CD14-positive monocyte (primary cell): Measurements from ENCODE around the gene LGSN. TPM values are rescaled to one million over a fixed set of nuclear protein-coding genes. Genes with fewer than 3 reads are reported as not detected.

Experiments used
- DNase-seq, 3 donors: peaks; one replicate each; pipeline ENCODE4 v3.0.0-alpha.2; 2011 to 2022
- H2AFZ ChIP-seq: 2 replicates; pipeline ENCODE4 v1.6.0; 2012; ENCODE audit warnings: mild to moderate bottlenecking, low read depth, low read length, inconsistent platforms; ENCODE audit not compliant: insufficient read depth, poor library complexity, severe bottlenecking
- H3K27ac ChIP-seq, 2 donors: 1 replicate in 1 of 2; 2 replicates in 1 of 2; pipeline ENCODE4 v1.5.1; 2012 to 2013; ENCODE audit warnings: low read length in 2 of 2, control low read depth in 1 of 2, inconsistent platforms in 1 of 2, low read depth in 1 of 2, mild to moderate bottlenecking in 1 of 2
- H3K27me3 ChIP-seq, 2 donors: one replicate each; pipeline versions ENCODE4 v1.6.0 to v1.6.1; 2011 to 2013; ENCODE audit warnings: low read length in 2 of 2; ENCODE audit not compliant: control insufficient read depth in 2 of 2, insufficient read depth in 2 of 2
- H3K36me3 ChIP-seq, 2 donors: replicated peaks in 1 of 2; 1 replicate in 1 of 2; 2 replicates in 1 of 2; pipeline versions ENCODE4 v1.5.1 to v1.6.1; 2012 to 2013; ENCODE audit warnings: low read length in 2 of 2, control low read depth in 1 of 2, inconsistent platforms in 1 of 2, mild to moderate bottlenecking in 1 of 2; ENCODE audit not compliant: insufficient read depth in 2 of 2, control insufficient read depth in 1 of 2
- H3K4me1 ChIP-seq, 2 donors: 1 replicate in 1 of 2; 2 replicates in 1 of 2; pipeline versions ENCODE4 v1.5.1 to v1.6.1; 2012 to 2013; ENCODE audit warnings: low read length in 2 of 2, control low read depth in 1 of 2, inconsistent platforms in 1 of 2, mild to moderate bottlenecking in 1 of 2, moderate library complexity in 1 of 2; ENCODE audit not compliant: insufficient read depth in 2 of 2, control insufficient read depth in 1 of 2
- H3K4me2 ChIP-seq: replicated peaks from 2 replicates; pipeline ENCODE3; 2012; ENCODE audit warnings: low read length, moderate library complexity, mild to moderate bottlenecking; ENCODE audit not compliant: poor library complexity, severe bottlenecking; ENCODE audit errors: extremely low read depth
- H3K4me3 ChIP-seq, 3 experiments: fragments of 200-600 bp in 1 of 3; sonication (generic) in 1 of 3; replicated peaks in 1 of 3; 1 replicate in 2 of 3; 2 replicates in 1 of 3; pipeline ENCODE4 v1.5.1; 2011 to 2013; ENCODE audit warnings: low read length in 3 of 3, mild to moderate bottlenecking in 3 of 3, control low read depth in 2 of 3, low read depth in 2 of 3, inconsistent platforms in 1 of 3, moderate library complexity in 1 of 3
- H3K79me2 ChIP-seq: 2 replicates; pipeline ENCODE4 v1.6.0; 2012; ENCODE audit warnings: mild to moderate bottlenecking, control low read depth, inconsistent platforms, low read length, moderate library complexity; ENCODE audit not compliant: insufficient read depth
- H3K9ac ChIP-seq: 2 replicates; pipeline ENCODE4 v1.6.0; 2017; ENCODE audit warnings: low read length, mild to moderate bottlenecking; ENCODE audit not compliant: insufficient read depth, poor library complexity, severe bottlenecking
- H3K9me3 ChIP-seq, 2 donors: replicated peaks in 1 of 2; 1 replicate in 1 of 2; 2 replicates in 1 of 2; pipeline versions ENCODE4 v1.5.1 to v1.6.1; 2012 to 2013; ENCODE audit warnings: low read length in 2 of 2, control low read depth in 1 of 2; ENCODE audit not compliant: control insufficient read depth in 1 of 2, insufficient read depth in 1 of 2
- H4K20me1 ChIP-seq: 2 replicates; pipeline ENCODE4 v1.6.0; 2012; ENCODE audit warnings: mild to moderate bottlenecking, low read length, control low read depth, moderate library complexity; ENCODE audit not compliant: insufficient read depth
- H3K27ac Mint-ChIP-seq, 7 donors: one replicate each; pipeline ENCODE4 v1.8.0; 2020; ENCODE audit warnings: mild to moderate bottlenecking in 7 of 7, mixed read lengths in 7 of 7, moderate library complexity in 6 of 7, inconsistent platforms in 2 of 7
- H3K27me3 Mint-ChIP-seq, 3 donors: one replicate each; pipeline ENCODE4 v1.8.0; 2021 to 2022; ENCODE audit warnings: low read depth in 3 of 3, mild to moderate bottlenecking in 3 of 3, mixed read lengths in 3 of 3, moderate library complexity in 3 of 3, inconsistent platforms in 1 of 3
- H3K36me3 Mint-ChIP-seq, 2 donors: one replicate each; pipeline ENCODE4 v1.8.0; 2020; ENCODE audit warnings: mixed read lengths in 2 of 2, inconsistent platforms in 1 of 2, mild to moderate bottlenecking in 1 of 2
- H3K4me1 Mint-ChIP-seq: one replicate; pipeline ENCODE4 v1.8.0; 2020; ENCODE audit warnings: mild to moderate bottlenecking, mixed read lengths
- H3K4me3 Mint-ChIP-seq, 2 donors: one replicate each; pipeline ENCODE4 v1.8.0; 2020; ENCODE audit warnings: mild to moderate bottlenecking in 2 of 2, mixed read lengths in 2 of 2, moderate library complexity in 1 of 2
- H3K9me3 Mint-ChIP-seq, 7 donors: one replicate each; pipeline ENCODE4 v1.8.0; 2020 to 2022; ENCODE audit warnings: mixed read lengths in 7 of 7, mild to moderate bottlenecking in 6 of 7, moderate library complexity in 6 of 7, inconsistent platforms in 2 of 7
- WGBS: methylation state at CpG from one replicate; pipeline ENCODE4 v1.1.5; 2013; ENCODE audit warnings: missing lambda C conversion rate; ENCODE audit not compliant: insufficient coverage; 5-methylcytosine and 5-hydroxymethylcytosine counted together
- intact Hi-C, 2 donors: fragments of 100-400 bp; cut with micrococcal nuclease; formaldehyde crosslinking; loops; one replicate each; pipeline versions ENCODE4 v1.15.0 to v1.15.1; 2023
- polyA plus RNA-seq, 3 donors: library from polyadenylated mRNA; depleted of rRNA in 1 of 3; unstranded in 2 of 3; stranded (reverse) in 1 of 3; fragments of 300-500 nt in 2 of 3; fragments of >200 nt in 1 of 3; fragmentation: Illumina TruSeq in 2 of 3; gene quantifications; 1 replicate in 2 of 3; 2 replicates in 1 of 3; pipeline ENCODE4 v1.2.3, GENCODE V29; 2012 to 2021
- TF ChIP-seq, protein P1 (sequence below): fragments of 200-600 bp; IDR thresholded peaks from one replicate; pipeline ENCODE4 v1.8.0; 2022; ENCODE audit warnings: antibody characterized with exemption, mild to moderate bottlenecking

LGSN gene
- polyA plus RNA-seq, 3 donors = not detected

DNA sequence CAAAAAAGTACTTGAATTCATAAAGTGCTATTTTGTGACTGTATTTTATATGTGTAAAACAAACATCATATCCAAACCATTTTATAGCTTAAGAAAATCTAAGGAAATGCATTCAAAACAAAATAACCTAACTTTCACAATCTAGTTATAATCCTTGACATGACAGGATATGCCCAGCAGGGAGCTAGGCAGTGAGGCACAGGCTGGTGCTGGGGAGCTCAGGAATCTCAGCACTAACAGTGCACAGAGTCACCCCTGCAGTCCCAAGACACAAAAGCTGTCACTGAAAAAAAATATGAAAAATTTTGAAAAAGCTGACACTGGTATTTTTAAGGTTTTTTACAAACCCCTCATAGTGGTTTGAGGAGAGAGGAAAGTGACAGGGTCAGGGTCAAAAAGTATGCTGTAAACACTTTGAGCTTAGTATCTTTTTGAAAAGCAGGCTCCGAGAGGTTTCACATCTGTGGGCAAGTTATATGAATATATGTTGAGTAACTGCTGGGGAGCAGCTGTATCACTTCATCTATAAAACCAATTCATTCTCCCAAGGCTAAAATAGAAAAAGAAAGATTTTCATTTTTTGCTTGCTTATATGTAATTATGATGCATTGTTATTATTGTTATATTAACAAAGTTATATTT lies 24.1 kb downstream of the LGSN start:
- Histone ChIP-seq H3K9ac (no peak overlapping the region), H3K9me3 (peaks cover 0 to 2% of the 10 kb centered on the region in 2 donors), H3K36me3 (no peaks in the 10 kb centered on the region), H3K4me3 (no peak overlapping the region), H3K4me1 (no peaks in the 10 kb centered on the region), H3K27ac (no peak overlapping the region), H3K27me3 (no peaks in the 10 kb centered on the region), H3K4me2 (no peak overlapping the region), H3K79me2 (no peaks in the 10 kb centered on the region), H2AFZ (no peak overlapping the region), H4K20me1 (no peaks in the 10 kb centered on the region)
- no CpG with 5 or more reads among the region's 1 CpG for WGBS
- Mint-ChIP-seq H3K9me3 (peaks cover 0 to 7% (median 2%) of the 10 kb centered on the region in 7 donors), H3K4me1 (no peaks in the 10 kb centered on the region), H3K27ac (no peak overlapping the region), H3K4me3 (no peak overlapping the region), H3K36me3 (no peaks in the 10 kb centered on the region), H3K27me3 (peaks cover 0 to 7% (median 0%) of the 10 kb centered on the region in 3 donors)
- DNase-seq = no peak
- intact Hi-C loops = no loop called here
- TF ChIP-seq, protein P1, sequence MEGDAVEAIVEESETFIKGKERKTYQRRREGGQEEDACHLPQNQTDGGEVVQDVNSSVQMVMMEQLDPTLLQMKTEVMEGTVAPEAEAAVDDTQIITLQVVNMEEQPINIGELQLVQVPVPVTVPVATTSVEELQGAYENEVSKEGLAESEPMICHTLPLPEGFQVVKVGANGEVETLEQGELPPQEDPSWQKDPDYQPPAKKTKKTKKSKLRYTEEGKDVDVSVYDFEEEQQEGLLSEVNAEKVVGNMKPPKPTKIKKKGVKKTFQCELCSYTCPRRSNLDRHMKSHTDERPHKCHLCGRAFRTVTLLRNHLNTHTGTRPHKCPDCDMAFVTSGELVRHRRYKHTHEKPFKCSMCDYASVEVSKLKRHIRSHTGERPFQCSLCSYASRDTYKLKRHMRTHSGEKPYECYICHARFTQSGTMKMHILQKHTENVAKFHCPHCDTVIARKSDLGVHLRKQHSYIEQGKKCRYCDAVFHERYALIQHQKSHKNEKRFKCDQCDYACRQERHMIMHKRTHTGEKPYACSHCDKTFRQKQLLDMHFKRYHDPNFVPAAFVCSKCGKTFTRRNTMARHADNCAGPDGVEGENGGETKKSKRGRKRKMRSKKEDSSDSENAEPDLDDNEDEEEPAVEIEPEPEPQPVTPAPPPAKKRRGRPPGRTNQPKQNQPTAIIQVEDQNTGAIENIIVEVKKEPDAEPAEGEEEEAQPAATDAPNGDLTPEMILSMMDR = no peak

DNA sequence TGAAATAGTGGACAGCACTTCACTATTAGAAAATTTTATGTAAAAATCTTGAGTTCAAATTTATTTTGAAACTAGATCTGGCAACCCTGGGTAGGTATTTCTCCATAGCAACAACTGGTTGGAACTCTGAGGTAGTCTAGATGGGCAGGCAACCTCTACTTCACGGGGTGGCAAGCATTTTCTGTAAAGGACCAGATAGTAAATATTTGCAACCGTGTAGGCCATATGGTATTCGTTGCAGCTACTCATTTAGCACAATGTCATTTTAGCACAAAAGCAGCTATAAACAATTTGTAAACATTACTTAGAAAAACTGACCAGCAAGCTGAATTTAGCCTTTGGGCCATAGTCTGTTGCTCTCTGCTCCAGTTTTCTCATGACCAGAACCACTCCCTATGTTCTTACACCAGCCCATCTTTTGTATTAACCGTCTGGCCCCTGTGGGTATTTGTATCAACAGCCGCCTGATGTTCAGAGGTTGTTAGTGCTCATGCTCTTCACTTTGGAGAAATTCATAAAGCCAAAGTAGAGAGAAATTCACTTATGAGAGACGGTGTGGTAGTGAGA lies 29.2 kb downstream of the LGSN start:
- no peak overlapping the region for H3K4me2 ChIP-seq
- H3K36me3 ChIP-seq = no peaks in the 10 kb centered on the region
- no peak overlapping the region for H3K27ac ChIP-seq
- H3K9ac ChIP-seq = no peak overlapping the region
- no peaks in the 10 kb centered on the region for H3K27me3 ChIP-seq
- H3K36me3 Mint-ChIP-seq = no peaks in the 10 kb centered on the region
- WGBS = 96% methylated on average over 5 of the region's 6 CpGs
- no peaks in the 10 kb centered on the region for H3K79me2 ChIP-seq
- no peak overlapping the region for H3K4me3 ChIP-seq
- no peaks in the 10 kb centered on the region for H3K4me1 ChIP-seq
- H3K4me3 Mint-ChIP-seq = no peak overlapping the region
- no peak overlapping the region for H2AFZ ChIP-seq
- peaks cover 0 to 4% (median 2%) of the 10 kb centered on the region in 3 donors for H3K27me3 Mint-ChIP-seq
- no peaks in the 10 kb centered on the region for H4K20me1 ChIP-seq
- H3K4me1 Mint-ChIP-seq = no peaks in the 10 kb centered on the region
- H3K27ac Mint-ChIP-seq = no peak overlapping the region
- no peak for DNase-seq
- TF ChIP-seq, protein P1 = no peak
- intact Hi-C loops = no loop called here
- H3K9me3 Mint-ChIP-seq = peaks cover 0 to 3% (median 2%) of the 10 kb centered on the region in 7 donors
- H3K9me3 ChIP-seq = no peaks in the 10 kb centered on the region
